ENCODE measurements around the gene TP53.
"Not testable (repeated sequence)": the region's sequence is repeated elsewhere in the genome, so short reads cannot be mapped to it uniquely, and the experiment has no call there.

The TP53 gene

GRCh38 chr17:7629939-7630571 is 57.2 kb downstream of the TP53 start, which contains the start of gene SHBG:
TSS of gene SHBG (plus strand) at chr17:7630135. CDS start at chr17:7630173, 38 bp downstream.
- FAIRE-seq = no peak

- peak; percentile 32 for FAIRE-seq
Measured at GRCh38 chr17:7627250-7628121, 59.8 kb downstream of the TP53 start, which contains the start of gene SAT2. TSS of gene SAT2 (minus strand) at chr17:7627821. CDS start at chr17:7627635, 186 bp downstream.

- FAIRE-seq = no peak
Measured at GRCh38 chr17:7626956-7627249, 60.4 kb downstream of the TP53 start.

- no peak for FAIRE-seq
Measured at GRCh38 chr17:7626307-7626706, 61.0 kb downstream of the TP53 start.

GRCh38 chr17:7625749-7626148 is 61.5 kb downstream of the TP53 start:
- not testable (repeated sequence) for FAIRE-seq

GRCh38 chr17:7623661-7624060 is 63.6 kb downstream of the TP53 start:
- no peak for FAIRE-seq

- FAIRE-seq = no peak
Measured at GRCh38 chr17:7620835-7621234, 66.5 kb downstream of the TP53 start.

GRCh38 chr17:7618608-7619007 is 68.7 kb downstream of the TP53 start:
- FAIRE-seq = no peak
